ENCODE results near the gene SFXN5.
"Not testable (repeated sequence)": the region's sequence is repeated elsewhere in the genome, so short reads cannot be mapped to it uniquely, and the experiment has no call there.

The SFXN5 gene

GRCh38 chr2:73095910-73096309, 24.4 kb upstream of the SFXN5 start:
- TF ChIP-seq CTCF (conservative IDR thresholded peaks at IDR 0.05; ENCODE audit: low read depth, low read length): no peak
- Histone ChIP-seq H3K27me3 (ENCODE audit: insufficient read depth, low read depth) (no peaks in the 10 kb centered on the region), H3K36me3 (ENCODE audit: insufficient read depth) (no peaks in the 10 kb centered on the region), H3K4me3 (IDR thresholded peaks at IDR 0.05; ENCODE audit: insufficient read depth, low read depth, low read length) (no peak overlapping the region), H3K79me2 (ENCODE audit: insufficient read depth, low read depth) (no peaks in the 10 kb centered on the region), H2AFZ (ENCODE audit: low read depth) (no peak overlapping the region), H3K27ac (no peak overlapping the region), H3K4me2 (no peak overlapping the region), H3K9ac (no peak overlapping the region), H4K20me1 (ENCODE audit: insufficient read depth) (no peaks in the 10 kb centered on the region), H3K4me1 (ENCODE audit: low read depth, poor library complexity, severe bottlenecking) (no peaks in the 10 kb centered on the region)

- not testable (repeated sequence) for H3K4me2 ChIP-seq; H3K4me3 ChIP-seq (IDR thresholded peaks at IDR 0.05; ENCODE audit: insufficient read depth, low read depth, low read length); H3K27me3 ChIP-seq (ENCODE audit: insufficient read depth, low read depth); H3K79me2 ChIP-seq (ENCODE audit: insufficient read depth, low read depth); H3K27ac ChIP-seq; H3K4me1 ChIP-seq (ENCODE audit: low read depth, poor library complexity, severe bottlenecking); H2AFZ ChIP-seq (ENCODE audit: low read depth); H4K20me1 ChIP-seq (ENCODE audit: insufficient read depth); H3K36me3 ChIP-seq (ENCODE audit: insufficient read depth); H3K9ac ChIP-seq
These were observed 22.2 kb upstream of the SFXN5 start for GRCh38 chr2:73093601-73094218.

- no peak overlapping the region for H3K4me2 ChIP-seq
- no peak overlapping the region for H3K27ac ChIP-seq
- H3K79me2 ChIP-seq (ENCODE audit: insufficient read depth, low read depth): no peaks in the 10 kb centered on the region
- no peak overlapping the region for H3K9ac ChIP-seq
- H2AFZ ChIP-seq (ENCODE audit: low read depth): no peak overlapping the region
- H3K4me1 ChIP-seq (ENCODE audit: low read depth, poor library complexity, severe bottlenecking): no peaks in the 10 kb centered on the region
- TF ChIP-seq CTCF (conservative IDR thresholded peaks at IDR 0.05; ENCODE audit: low read depth, low read length): no peak
- H3K27me3 ChIP-seq (ENCODE audit: insufficient read depth, low read depth): no peaks in the 10 kb centered on the region
- no peaks in the 10 kb centered on the region for H4K20me1 ChIP-seq (ENCODE audit: insufficient read depth)
- no peak overlapping the region for H3K4me3 ChIP-seq (IDR thresholded peaks at IDR 0.05; ENCODE audit: insufficient read depth, low read depth, low read length)
- H3K36me3 ChIP-seq (ENCODE audit: insufficient read depth): no peaks in the 10 kb centered on the region
These were observed 20.8 kb upstream of the SFXN5 start for GRCh38 chr2:73092146-73092783.

- H3K9ac ChIP-seq: no peak overlapping the region
- H2AFZ ChIP-seq (ENCODE audit: low read depth): no peak overlapping the region
- H3K4me2 ChIP-seq: no peak overlapping the region
- no peaks in the 10 kb centered on the region for H3K27me3 ChIP-seq (ENCODE audit: insufficient read depth, low read depth)
- no peak overlapping the region for H3K27ac ChIP-seq
- no peaks in the 10 kb centered on the region for H3K4me1 ChIP-seq (ENCODE audit: low read depth, poor library complexity, severe bottlenecking)
- H4K20me1 ChIP-seq (ENCODE audit: insufficient read depth): no peaks in the 10 kb centered on the region
- H3K4me3 ChIP-seq (IDR thresholded peaks at IDR 0.05; ENCODE audit: insufficient read depth, low read depth, low read length): no peak overlapping the region
- no peaks in the 10 kb centered on the region for H3K36me3 ChIP-seq (ENCODE audit: insufficient read depth)
- no peak for TF ChIP-seq CTCF (conservative IDR thresholded peaks at IDR 0.05; ENCODE audit: low read depth, low read length)
- no peaks in the 10 kb centered on the region for H3K79me2 ChIP-seq (ENCODE audit: insufficient read depth, low read depth)
These were observed 20.2 kb upstream of the SFXN5 start for GRCh38 chr2:73091696-73092095.

GRCh38 chr2:73091164-73091563, 19.7 kb upstream of the SFXN5 start:
- Histone ChIP-seq H3K79me2 (ENCODE audit: insufficient read depth, low read depth) (no peaks in the 10 kb centered on the region), H3K4me1 (ENCODE audit: low read depth, poor library complexity, severe bottlenecking) (no peaks in the 10 kb centered on the region), H3K27ac (no peak overlapping the region), H3K4me2 (no peak overlapping the region), H3K27me3 (ENCODE audit: insufficient read depth, low read depth) (no peaks in the 10 kb centered on the region), H3K36me3 (ENCODE audit: insufficient read depth) (no peaks in the 10 kb centered on the region), H3K4me3 (IDR thresholded peaks at IDR 0.05; ENCODE audit: insufficient read depth, low read depth, low read length) (no peak overlapping the region), H4K20me1 (ENCODE audit: insufficient read depth) (no peaks in the 10 kb centered on the region), H2AFZ (ENCODE audit: low read depth) (no peak overlapping the region), H3K9ac (no peak overlapping the region)
- no peak for TF ChIP-seq CTCF (conservative IDR thresholded peaks at IDR 0.05; ENCODE audit: low read depth, low read length)

All from KMS-11 (cell line).